Left cardiac atrium (tissue), 4 donors: Measurements from ENCODE around the gene CNOT11. TPM values are rescaled to one million over a fixed set of nuclear protein-coding genes. Genes with fewer than 3 reads are reported as not detected.
A peak's percentile ranks its signal among the peaks of the same experiment; 100 is the strongest.
"Not testable (repeated sequence)": the region's sequence is repeated elsewhere in the genome, so short reads cannot be mapped to it uniquely, and the experiment has no call there.

Experiments used
- ATAC-seq, 2 donors: fragments of 200-7000 bp; cut with Tn5 transposase; one replicate each; pipeline ENCODE4 v1.9.1; 2020; ENCODE audit warnings: mild to moderate bottlenecking in 2 of 2, moderate library complexity in 2 of 2
- DNase-seq: peaks from one replicate; pipeline ENCODE4 v3.0.0-alpha.2; 2020
- intact Hi-C, 2 donors: fragments of 100-400 bp; cut with DNase I; formaldehyde crosslinking; loops; one replicate each; pipeline versions ENCODE4 v1.14.1 to v1.15.1; 2022 to 2023
- total RNA-seq, 2 donors: library from RNA; stranded (reverse); fragmentation: NEBNext Ultra II Directional; extraction: Animal tissue kit (Norgen Biotek cat#: 25700); gene quantifications; one replicate each; pipeline ENCODE4 v1.2.1, GENCODE V29; 2021
- donor health status: DM: no; HTN: yes; CAD: no.
- donor health status: DM: no; HTN: yes; CAD: no; lungs with severe emphysema.
- donor health status: DM: yes; HTN: yes; CAD: no.
- donor health status: Dilated cardiomyopathy.

CNOT11 gene
- total RNA-seq, 2 donors from 2014 or later = 29.8 to 34.0 TPM

- intact Hi-C loops = no loop called here
- ATAC-seq = no peak
- DNase-seq = no peak
These were observed 11.5 kb upstream of the CNOT11 start for GRCh38 chr2:101241158-101241557.

DNA sequence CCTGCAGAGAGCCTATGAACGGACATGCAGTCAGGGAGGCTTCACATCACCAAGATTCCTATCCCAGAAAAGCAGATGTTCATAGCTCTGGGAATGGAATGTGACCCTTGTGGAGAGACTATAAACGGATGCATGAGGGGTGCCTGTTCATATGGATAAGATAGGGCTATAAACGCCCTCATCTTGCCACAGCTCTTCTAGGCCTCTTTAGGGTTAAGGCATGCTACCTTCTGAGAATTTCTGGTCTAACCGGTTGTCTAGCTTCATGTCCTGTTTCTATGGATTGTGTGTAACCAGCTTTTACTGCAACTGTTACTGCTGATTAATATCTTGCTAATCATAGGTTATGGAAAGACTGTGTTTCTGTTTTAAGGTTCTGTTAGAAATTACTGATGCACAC lies 8.3 kb upstream of the CNOT11 start:
- ATAC-seq, intact Hi-C loops, DNase-seq: not testable (repeated sequence)

DNA sequence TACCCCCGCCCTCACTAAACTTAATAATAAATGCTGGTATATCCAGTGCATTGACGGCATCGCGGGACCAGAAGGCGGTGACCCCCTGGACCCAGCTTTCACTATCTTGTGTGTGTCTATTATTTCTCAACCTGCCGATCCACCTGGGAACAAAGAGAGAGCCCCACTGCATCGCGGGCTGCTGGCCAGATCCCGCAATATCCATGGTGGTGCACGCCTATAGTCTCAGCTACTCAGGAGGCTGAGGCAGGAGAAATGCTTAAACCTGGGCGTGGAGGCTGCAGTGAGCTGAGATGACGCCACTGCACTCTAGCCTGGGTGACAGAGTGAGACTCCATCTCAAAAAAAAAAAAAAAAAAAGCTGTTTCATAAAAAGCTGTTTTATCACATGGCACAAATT lies 7.8 kb upstream of the CNOT11 start:
- intact Hi-C loops, DNase-seq, ATAC-seq: not testable (repeated sequence)

DNA sequence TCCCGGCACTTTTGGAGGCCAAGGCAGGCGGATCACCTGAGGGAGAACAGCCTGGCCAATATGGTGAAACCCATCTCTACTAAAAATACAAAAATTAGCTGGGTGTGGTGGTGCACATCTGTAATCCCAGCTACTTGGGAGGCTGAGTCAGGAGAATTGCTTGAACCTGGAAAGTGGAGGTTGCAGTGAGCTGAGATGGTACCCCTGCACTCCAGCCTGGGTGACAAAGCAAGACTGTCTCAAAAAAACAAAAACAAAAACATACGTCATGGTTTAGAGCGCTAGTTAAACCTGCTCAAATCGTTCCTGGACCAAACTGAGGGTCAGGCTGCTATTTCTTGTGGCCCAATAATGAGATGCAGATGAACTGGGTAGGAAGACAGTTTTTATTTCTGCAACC lies 7.2 kb upstream of the CNOT11 start:
- DNase-seq, intact Hi-C loops, ATAC-seq: not testable (repeated sequence)

GRCh38 chr2:101248756-101249155 lies 3.9 kb upstream of the CNOT11 start:
- DNase-seq, ATAC-seq, intact Hi-C loops: not testable (repeated sequence)

DNA sequence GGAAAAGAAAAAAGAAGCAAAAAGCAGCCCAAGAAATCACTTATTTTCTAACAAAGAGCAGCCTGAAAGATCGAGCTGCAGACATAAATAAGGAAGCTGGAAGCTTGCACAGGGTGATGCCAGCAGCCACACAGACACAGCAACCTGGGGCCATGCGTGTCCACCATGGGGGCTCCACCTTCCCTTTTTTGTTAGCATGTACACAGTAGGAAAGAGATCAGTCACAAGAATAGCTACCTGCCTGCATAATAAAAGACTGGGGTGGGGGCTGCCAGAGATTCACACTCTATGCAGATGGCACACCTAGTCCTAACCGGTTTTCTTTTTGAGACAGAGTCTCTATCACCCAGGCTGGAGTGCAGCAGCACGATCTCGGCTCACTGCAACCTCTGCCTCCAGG lies 2.9 kb upstream of the CNOT11 start:
- no peak for ATAC-seq
- intact Hi-C loops = no loop called here
- no peak for DNase-seq

DNA sequence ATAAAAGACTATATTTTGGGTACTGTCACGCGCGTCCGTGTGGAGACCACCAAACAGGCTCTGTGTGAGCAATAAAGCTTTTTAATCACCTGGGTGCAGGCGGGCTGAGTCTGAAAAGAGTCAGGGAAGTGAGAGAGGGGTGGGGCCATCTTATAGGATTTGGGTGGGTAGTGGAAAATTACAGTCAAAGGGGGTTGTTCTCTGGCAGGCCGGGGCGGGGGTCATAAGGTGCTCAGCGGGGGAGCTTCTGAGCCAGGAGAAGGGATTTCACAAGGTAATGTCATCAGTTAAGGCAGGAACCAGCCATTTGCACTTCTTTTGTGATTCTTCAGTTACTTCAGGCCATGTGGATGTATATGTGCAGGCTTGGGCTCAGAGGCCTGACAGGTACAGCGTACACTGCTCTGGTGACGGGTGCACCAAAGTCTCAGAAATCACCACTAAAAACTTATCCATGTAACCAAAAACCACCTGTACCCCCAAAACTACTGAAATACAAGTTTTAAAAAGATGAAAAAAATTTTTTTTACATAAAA lies 1.4 kb upstream of the CNOT11 start:
- ATAC-seq, intact Hi-C loops, DNase-seq: not testable (repeated sequence)

- no peak for DNase-seq
- ATAC-seq = peak; percentile 24 to 54
- intact Hi-C loops = no loop called here
These were observed 760 bp upstream of the CNOT11 start for GRCh38 chr2:101251844-101252407.

GRCh38 chr2:101253013-101253702 lies 472 bp downstream of the CNOT11 start:
- peak; percentile 72 for DNase-seq
- peak; percentile 75 to 83 for ATAC-seq
- intact Hi-C loops = no loop called here

DNA sequence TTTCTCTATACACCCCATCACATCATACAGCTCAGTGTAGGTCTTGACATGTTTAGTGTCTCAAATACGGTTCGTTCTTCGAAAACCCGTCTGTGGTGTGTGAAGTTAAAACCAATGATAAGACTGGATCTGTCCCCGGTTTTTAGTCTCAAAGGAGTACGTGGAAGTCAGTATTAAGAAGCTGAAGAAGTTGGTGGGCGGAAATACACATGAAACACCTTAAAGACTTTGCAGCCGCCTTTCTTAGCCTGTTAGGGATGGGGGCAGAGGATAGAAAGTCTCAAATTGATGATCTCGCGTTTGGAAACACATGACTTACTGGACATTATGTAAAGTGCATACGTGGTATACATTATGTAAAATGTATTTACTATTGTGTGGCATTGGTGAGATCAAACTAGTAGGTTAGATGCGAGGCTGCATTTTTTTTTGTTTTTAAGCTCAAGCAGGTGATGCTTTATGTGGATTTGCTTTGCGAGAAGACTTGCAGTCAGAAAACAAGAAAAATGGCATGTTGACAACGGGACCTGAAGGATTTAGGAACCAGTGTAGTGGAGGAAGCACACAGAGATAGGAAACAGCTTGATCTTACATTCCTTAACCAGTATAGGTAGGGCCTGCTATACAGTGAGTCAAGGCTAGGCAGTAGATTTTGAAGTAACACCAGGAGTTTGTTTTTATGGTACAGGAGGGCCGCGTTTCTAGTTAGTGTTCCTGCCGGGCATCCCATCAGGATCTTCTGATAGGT lies 1.2 kb downstream of the CNOT11 start:
- intact Hi-C loops = no loop called here
- DNase-seq (no peak), ATAC-seq (no peak)

GRCh38 chr2:101255501-101255900 lies 2.8 kb downstream of the CNOT11 start:
- ATAC-seq = no peak
- no peak for DNase-seq
- intact Hi-C loops = no loop called here

GRCh38 chr2:101256316-101256715 lies 3.6 kb downstream of the CNOT11 start:
- DNase-seq (no peak), ATAC-seq (no peak)
- intact Hi-C loops = no loop called here

DNA sequence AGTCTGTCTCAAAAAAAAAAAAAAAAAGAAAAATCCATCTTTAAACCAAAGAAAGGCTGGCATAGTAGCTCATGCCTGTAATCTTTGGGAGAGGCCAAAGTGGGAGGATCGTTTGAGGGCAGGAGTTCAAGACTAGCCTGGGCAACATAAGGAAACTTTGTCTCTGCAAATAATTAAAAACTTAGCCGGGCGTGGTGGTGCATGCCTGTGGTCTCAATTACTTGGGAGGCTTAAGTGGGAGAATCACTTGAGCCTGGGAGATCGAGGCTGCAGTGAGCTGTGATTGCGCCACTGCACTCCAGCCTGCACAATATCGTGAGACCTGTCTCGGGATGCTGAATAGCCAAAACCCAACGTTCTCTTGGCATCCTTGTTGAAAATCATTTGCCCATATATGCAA lies 6.1 kb downstream of the CNOT11 start:
- intact Hi-C loops = no loop called here
- ATAC-seq = no peak

DNA sequence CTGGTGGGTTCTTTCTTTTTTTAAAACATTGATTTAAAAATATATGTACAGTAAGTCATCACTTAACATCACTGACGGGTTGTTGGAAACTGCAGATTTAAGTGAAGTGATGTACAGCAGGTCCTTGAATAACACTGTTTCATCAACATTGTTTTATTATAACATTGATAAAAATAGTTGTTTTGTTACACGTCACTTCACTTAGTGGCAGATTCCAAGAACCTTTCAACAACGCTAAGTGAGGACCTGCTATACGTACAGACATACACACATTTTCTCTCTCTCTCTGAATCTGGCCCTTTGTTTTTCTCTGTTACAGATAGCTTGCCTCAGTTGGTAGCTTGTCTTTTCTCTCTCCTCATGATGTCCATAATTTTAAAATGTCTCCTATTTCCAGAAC lies 9.5 kb downstream of the CNOT11 start:
- intact Hi-C loops = no loop called here
- no peak for DNase-seq
- peak in 1 of 2 donors; percentile 13 for ATAC-seq

More for the DNA sequence above, 6.1 kb downstream of the CNOT11 start:
- DNase-seq = no peak

DNA sequence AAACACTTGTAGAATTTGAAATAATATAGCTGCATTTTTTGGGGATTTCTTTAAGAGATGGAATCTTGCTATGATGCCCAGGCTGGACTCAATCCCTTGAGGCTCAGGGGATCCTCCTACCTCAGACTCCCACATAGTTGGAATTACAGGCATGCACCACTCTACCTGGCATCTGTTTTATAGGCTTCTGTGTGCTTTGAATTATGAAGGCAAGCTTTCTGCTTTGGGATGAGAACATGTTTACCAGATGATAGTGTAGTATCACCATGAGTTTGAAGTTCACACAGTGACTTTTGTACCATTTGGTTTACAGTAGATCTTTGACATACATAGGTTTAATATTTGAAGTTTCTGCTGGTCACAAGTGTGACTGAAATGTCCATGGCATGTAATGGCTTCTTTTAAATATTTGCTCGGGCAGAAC lies 10.7 kb downstream of the CNOT11 start:
- intact Hi-C loops = no loop called here
- DNase-seq (no peak), ATAC-seq (no peak)

DNA sequence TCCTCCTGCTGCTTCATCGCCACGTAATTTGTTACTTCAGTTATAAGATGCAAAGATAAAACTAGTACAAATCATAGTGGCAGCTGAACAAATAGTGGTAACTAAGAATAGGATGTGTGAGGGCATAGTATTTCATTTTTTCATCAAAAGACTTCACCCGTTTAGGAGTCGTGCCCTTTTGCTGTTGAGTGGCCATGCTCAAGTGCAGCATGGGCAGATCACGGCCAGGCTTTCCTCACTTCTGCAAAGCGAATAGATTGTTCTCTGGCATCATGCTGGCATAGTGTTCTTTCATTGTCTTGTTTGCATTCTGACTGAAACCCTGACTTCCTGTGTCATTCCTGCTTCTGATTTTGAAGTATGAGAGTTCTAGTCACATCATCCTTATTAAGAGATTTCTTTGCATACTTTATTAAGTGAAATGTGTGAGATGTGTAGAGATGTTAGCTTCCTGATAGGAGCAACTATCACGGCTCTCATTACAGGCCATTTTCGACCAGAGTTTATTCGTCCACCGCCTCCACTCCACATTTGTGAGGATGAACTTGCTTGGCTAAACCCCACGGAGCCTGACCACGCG lies 11.8 kb downstream of the CNOT11 start:
- intact Hi-C loops = no loop called here
- ATAC-seq = peak in 1 of 2 donors; percentile 13

DNA sequence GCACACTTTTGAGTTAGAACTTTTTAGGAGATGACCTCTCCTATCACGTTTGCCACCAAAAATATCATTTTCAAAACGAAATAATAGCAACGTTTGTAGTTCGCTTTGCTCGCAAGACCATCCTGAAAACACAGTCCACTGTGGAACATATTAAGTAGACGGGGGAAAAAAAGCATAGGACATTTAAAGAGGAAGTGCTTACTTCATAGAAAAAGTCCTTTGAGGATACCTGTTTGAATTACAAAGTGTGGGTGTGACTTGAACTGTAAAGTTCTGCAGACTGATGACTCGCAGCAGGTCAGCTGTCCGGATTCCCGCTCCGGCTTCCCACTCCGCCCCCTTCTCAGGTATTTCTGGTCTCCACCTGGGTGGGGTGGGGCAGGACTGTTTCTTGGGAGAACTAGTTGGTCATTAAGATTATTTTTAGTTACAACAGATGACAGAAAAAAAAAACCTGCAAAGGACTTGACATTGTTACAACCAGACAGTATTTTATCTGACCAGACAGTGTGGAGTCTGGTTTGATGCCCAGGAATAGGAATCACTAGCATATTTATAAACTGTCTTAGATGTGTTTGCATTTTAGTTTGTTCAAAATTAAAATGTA lies 13.3 kb downstream of the CNOT11 start:
- peak; percentile 49 to 53 for ATAC-seq
- DNase-seq = peak; percentile 37
- intact Hi-C loops = no loop called here

More for the DNA sequence above, 11.8 kb downstream of the CNOT11 start:
- no peak for DNase-seq

GRCh38 chr2:101267671-101268656 lies 15.3 kb downstream of the CNOT11 start:
- DNase-seq (no peak), ATAC-seq (no peak)
- intact Hi-C loops = no loop called here
